GM08714 (cell line): ENCODE results near the gene ZNF277.

Source experiments
- H3K4me3 ChIP-seq: fragments of 200-500 bp; sonication (Bioruptor generic); 2 replicates; pipeline ENCODE4 v1.5.1; 2014; ENCODE audit warnings: mild to moderate bottlenecking, low read length, inconsistent platforms
- ZNF274 ChIP-seq: IDR thresholded peaks from 2 replicates; pipeline ENCODE4 v1.6.1; 2012; ENCODE audit warnings: mild to moderate bottlenecking, low read depth, low read length

ZNF277 gene

DNA sequence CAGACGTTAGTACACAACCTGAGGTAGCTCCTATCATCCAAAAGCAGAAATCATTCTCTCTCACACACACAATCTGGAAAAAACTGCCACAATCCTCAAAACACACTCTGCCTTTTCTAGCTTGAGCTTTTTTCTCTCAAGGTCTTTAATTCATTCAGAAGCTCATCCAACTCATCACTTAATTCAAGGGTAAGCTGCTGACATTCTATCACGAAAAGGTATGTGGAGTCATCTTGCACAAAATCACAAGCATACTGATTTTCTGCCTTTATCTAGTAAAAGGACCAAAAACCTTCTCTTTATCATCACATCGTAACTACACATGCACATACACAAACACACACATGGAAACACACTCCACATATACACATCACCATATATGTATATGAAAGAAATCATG lies 32.3 kb upstream of the ZNF277 start:
- no peak for TF ChIP-seq ZNF274
- H3K4me3 ChIP-seq: no peak overlapping the region

DNA sequence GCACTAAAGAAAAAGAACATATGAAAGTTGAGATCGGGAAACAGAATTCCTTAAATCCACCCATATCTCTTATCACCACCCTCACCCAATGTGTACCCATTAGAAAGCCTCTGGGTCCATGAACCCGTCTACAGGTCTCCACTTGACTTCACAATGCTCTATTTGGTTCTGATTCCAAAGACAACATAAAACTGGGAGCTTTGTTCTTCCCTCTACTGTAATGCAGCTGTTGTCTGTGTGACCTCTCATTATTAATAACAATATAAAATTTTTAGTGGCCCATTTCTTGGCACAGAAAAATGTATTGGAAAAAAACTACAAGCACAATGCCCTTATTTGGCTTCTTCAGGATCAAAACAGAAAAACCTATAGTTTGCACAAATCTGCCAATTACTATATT lies 30.3 kb upstream of the ZNF277 start:
- no peak for TF ChIP-seq ZNF274
- H3K4me3 ChIP-seq: no peak overlapping the region

DNA sequence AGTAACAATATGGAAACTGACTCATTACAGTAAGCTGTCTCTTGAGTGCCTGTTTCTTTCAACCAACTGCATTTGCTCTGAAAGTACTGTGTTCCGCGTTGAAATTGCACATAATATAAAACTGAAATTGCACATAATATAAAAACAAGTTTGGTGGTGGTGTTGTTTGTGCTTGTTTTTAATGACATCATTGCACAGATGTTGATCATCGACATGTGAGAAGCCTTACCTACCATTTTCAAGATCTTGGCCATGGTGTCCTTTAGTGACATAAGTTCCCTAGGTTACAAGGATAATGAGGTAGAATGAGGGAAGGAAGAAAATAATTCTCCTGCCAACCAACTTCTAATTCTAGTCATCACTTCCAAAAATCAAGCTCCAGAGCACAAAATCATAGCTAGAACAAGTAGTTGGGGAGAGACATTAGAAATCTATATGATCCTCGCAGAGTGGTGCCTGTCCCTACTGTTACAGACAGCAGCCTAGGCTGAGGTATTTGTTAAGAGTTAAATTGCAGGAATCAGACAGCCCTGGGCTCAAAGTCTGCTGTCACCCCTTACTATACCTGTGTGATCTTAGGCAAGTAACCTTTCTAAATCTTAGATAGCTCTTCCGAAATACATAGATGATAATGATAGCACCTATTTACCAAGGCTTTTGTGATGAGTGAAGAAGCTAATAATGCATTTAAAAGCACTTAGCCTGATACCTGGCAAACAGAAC lies 29.6 kb upstream of the ZNF277 start:
- TF ChIP-seq ZNF274: no peak
- no peak overlapping the region for H3K4me3 ChIP-seq

DNA sequence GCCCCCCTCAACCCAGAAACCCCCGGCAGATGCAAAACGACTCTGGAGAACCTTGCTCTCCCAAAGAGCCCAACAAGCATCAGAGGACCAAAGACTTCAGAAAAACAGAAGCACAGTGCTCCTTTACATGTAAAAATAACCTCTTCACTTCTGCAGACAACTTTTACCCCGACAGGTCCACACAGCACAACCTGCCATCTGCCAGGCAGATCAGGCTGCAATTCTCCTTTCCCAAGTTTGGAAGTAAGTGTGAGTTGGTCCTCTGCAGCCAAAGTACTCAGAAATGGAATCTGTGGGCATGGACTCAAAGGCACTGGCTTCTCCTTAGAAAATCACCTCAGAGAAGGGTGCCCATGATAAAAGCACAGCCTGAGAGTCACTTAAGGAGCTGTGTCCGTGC lies 26.3 kb upstream of the ZNF277 start:
- TF ChIP-seq ZNF274: no peak
- H3K4me3 ChIP-seq: no peak overlapping the region

DNA sequence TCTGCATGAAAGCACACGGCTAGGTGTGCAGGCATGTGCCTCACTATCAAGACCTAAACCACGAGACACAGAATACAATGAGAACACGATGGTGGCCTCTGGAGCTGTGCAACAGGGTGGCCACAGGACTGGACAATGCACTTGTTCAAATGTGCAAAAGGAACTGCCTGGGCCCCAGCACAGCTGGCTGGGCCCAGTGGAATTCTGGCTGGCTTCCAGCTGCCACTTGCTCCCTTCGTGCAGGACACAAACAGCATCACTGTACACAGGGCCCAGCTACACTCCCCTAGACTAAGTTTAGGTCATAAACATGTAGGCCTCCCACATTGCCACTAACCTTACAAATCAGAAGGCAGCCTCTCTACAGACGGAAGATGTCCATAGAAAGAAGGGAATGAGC lies 23.7 kb upstream of the ZNF277 start:
- no peak overlapping the region for H3K4me3 ChIP-seq
- no peak for TF ChIP-seq ZNF274

DNA sequence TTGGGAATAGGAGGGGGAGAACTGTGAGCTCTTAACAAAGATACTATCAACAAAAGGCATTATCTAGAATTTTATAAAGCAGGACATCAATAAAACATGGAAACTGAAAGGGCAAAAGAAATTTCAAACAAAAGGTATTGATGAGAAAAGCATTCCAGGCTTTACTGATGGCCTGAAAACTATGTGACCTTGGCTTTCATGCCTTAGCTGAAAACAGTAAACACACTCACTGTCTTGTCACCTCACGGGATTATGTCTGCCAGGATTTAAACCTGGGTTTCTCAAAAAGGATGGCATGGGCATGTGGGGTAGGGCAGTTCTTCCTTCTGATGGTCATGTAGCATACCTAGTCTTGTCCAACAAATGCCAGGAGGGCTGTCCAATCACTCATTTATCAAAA lies 23.2 kb upstream of the ZNF277 start:
- TF ChIP-seq ZNF274: no peak
- H3K4me3 ChIP-seq: no peak overlapping the region

DNA sequence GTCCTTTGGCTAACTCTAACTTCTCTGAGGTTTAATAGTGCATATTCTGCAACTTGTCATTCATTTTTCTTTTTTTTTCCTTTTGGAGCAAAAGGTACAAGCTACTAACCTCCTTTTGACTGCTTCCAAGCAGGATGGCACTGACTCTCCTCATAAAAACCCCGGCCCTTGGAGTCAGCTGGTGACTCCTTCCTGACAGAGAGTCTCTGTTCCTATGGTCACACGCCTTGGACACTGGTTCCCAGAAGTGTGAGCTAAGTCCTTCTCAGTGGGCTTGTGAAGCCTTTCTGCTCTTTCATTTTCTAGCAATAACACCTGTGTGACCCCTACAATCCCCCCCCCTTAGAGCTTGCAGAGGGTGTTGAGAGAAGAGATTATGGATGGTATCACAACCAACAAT lies 22.0 kb upstream of the ZNF277 start:
- H3K4me3 ChIP-seq: no peak overlapping the region
- no peak for TF ChIP-seq ZNF274

DNA sequence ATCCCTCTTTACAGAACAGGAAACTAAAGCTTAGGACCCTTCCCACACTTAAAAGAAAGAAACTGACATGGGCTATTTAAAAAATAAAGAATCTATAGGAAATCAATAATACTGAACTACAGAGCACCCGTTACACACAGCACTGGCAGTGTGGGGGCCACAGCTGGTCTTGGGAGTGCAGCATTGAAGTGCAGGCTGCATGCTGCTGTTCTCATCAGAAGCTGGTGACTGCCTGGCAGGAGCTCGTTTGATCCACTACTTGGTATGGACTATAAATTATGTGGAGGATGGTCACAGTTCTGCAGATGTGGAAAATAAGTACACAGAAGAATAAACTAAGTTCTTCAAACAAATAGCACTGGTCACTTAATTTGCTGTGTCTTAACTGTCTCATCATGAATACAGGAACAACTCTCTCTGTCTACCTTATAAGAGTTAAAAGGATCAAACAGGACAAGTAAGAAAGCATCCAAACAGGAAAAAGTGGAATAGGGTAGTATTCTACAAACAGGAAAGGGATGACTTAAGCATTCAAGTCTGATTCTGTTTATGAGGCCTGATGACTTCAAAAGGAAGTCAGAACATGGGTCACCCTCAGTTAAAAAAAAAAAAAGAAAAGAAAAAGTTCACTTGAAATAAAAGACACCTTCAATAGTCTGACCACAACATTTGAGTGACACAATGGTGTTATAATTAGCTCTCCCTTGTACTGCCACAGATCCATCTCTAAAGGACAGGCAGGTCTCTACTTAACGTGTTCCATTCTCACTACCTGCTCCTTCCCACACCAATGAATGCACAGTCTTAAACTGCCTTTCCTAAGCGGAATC lies 21.3 kb upstream of the ZNF277 start:
- no peak for TF ChIP-seq ZNF274
- no peak overlapping the region for H3K4me3 ChIP-seq

DNA sequence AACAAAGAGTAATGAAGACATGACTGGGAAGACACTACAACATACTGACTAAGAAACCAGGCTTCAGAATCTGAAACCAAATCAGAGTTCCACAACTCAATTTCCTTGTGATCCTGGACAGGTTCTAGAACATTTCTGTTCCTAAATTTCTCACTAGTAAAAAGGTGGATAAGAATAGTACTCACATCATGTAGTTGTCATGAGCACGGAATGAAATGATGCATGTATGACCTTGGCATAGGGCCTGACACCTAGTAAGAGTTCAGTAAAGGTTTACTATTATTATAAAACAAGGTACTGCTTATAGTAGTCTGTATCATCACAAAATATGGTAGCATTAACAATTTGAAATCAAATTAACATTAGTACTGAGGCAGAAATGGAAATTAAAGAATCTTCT lies 20.2 kb upstream of the ZNF277 start:
- no peak for TF ChIP-seq ZNF274
- H3K4me3 ChIP-seq: no peak overlapping the region

DNA sequence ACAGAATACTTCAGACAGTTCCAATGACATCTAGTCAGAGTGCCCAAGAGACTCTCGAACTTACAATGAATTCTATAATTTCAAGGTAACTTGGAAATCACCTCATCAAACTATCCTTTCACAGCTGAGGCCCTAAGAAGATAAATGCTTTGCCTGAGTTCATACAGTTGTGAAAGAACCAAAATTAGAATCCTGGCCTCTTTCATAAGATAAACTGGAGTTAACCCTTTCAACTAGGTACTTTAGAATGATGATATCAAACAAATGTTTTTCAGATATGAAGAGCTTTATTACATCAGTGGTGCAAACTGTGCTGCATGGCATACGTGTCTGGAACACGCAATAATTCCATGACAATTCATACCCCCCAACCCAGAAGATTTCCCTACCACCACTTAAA lies 18.2 kb upstream of the ZNF277 start:
- no peak for TF ChIP-seq ZNF274
- H3K4me3 ChIP-seq: no peak overlapping the region

DNA sequence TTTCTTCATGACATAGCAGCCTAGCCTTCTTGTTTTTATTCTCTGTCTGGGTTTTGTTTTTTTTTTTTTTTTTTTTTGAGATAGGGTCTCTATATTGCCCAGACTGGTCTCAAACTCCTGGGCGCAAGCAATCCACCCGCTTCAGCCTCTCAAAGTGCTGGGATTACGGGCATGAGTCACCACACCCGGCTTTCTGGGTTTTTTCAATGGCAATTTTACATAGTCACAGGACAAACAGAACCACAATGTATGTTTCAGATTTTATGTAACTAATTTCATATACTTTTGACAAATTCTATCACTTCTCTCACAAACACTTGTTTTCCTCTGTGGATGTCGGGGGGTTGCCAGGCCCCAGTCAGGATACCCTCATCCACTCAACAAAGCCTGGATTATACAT lies 16.8 kb upstream of the ZNF277 start:
- no peak for TF ChIP-seq ZNF274
- no peak overlapping the region for H3K4me3 ChIP-seq

DNA sequence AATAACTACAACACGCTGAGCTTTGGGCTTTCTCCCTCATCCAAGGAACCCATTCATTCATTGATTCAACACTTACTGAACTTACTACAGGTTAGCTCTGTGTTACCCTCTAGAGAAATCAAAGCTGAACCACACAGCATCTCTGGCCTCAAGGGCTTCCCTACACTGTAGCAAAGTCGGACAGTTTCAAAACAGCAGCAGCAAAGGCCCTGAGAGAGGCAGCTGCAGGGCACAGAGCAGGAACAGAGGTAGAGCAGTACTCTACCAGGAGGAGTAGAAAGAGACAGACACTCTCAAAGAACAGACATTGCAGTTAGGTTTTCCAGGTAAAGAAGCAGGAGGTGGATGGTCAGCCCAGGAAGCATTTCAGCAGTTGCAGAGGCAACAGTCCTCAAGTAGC lies 16.4 kb upstream of the ZNF277 start:
- TF ChIP-seq ZNF274: no peak
- no peak overlapping the region for H3K4me3 ChIP-seq

DNA sequence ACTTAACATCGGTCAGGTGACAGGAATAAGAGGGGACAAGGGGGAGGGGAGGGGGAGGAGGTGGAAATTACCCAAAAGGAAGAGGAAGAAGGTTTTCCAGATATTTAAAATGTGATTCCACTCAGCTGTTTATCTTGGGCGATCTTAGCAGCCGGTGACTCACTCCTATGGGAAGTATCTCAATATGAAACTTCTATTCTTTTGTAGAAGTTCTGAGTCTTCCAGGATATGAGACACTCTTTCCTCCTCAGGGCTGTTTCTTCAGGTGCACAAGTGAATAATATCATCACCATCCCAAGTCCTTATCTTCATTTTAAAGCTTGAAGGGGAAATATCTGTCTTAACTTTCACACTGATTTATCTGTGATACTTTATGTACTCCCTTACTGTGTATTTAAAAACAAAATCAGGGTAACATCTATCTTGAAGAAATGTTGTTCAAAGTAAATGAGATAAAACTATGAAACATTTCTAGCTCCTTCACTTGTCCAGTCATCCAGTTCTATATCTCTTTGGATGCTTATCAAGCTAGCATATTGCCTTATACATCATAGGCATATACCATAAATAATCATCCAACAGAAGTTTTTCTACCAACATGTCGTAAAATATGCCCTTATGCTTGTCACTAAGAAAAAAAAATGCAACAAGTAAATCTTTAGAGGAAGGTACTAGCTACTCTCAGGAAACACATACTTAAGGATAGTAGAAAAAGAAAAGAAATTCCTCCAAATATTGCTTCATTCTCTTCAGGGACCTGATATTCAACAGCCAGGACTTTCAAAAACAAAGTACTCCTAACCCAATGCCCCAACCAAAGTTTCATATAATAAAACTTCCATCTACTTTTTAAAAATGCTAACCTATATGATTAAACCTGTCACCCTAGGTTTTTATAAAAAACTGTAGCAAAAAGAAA lies 14.0 kb upstream of the ZNF277 start:
- no peak overlapping the region for H3K4me3 ChIP-seq
- TF ChIP-seq ZNF274: no peak

DNA sequence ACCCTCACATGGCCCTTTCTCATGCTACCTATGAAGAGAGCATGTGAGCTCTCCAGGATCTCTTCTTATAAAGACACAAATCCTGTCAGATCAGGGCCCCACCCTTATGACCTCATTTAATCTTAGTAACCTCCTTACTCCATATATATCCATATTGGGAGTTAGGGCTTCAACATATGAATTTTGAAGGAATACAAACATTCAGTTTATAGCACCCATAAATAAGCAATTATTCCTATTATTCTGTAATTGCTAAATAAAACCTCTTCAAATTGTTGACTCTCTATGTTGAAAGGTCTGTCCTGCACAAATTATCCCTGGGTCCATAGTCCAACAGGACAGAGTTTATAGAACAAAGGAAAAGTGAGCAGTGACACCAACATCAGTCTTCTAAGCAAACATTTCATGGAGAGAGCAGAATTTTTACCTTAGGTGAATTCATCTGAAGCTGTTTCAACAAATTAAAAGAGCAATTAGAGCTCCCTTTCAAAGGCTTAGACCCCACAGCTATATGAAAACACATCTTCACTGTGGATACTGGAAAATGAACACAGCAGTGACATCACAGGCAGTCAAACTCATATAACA lies 12.5 kb upstream of the ZNF277 start:
- no peak for TF ChIP-seq ZNF274
- no peak overlapping the region for H3K4me3 ChIP-seq
